PFSK-1 (cell line): ENCODE results near the gene OR2V1.

Experiments used
- FOXP2 ChIP-seq: optimal IDR thresholded peaks from 2 replicates; pipeline ENCODE3; 2011; ENCODE audit warnings: borderline replicate concordance, control low read depth, inconsistent platforms; ENCODE audit not compliant: insufficient read depth; ENCODE audit errors: extremely low read length, extremely low read depth
- POLR2AphosphoS5 ChIP-seq: IDR thresholded peaks from 2 replicates; pipeline ENCODE4 v1.6.1; 2012; ENCODE audit warnings: low read depth, mild to moderate bottlenecking, control low read depth, low read length, moderate library complexity
- SIN3A ChIP-seq: IDR thresholded peaks from 2 replicates; pipeline ENCODE4 v1.6.1; 2012; ENCODE audit warnings: mild to moderate bottlenecking, low read length, moderate library complexity, borderline replicate concordance; ENCODE audit not compliant: insufficient read depth
- TAF1 ChIP-seq: IDR thresholded peaks from 2 replicates; pipeline ENCODE4 v1.6.1; 2012; ENCODE audit warnings: low read length, control low read depth, borderline replicate concordance; ENCODE audit not compliant: insufficient read depth
- TF ChIP-seq, protein P1 (sequence below), 2 experiments: IDR thresholded peaks; 2 replicates each; pipeline versions ENCODE4 v1.6.1 to v1.8.0; 2011 to 2012; ENCODE audit warnings: low read depth in 2 of 2, low read length in 2 of 2, control low read depth in 1 of 2, inconsistent platforms in 1 of 2, mild to moderate bottlenecking in 1 of 2, moderate library complexity in 1 of 2; ENCODE audit not compliant: insufficient read depth in 1 of 2

The OR2V1 gene

DNA sequence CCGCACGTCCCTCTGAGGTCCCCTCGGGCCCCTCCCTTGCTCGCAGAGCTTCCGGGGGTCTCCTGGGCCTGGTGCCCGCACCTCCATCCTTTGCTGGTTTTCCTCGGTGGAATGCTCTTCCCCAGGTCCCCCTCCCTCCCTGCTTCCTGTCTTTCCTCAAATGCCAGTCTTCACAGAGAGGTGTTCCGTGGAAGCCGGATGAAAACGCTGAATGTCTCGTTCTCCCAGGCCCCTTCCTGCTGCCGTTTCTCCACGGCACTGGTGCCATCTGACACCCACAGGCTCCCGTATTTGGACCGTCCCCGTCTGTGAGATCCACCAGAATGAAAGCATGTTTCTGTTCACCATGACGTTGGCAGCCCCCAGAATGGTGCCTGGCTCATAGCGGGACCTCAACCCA, 4.1 kb downstream of the OR2V1 start:
- TF ChIP-seq, protein P1, sequence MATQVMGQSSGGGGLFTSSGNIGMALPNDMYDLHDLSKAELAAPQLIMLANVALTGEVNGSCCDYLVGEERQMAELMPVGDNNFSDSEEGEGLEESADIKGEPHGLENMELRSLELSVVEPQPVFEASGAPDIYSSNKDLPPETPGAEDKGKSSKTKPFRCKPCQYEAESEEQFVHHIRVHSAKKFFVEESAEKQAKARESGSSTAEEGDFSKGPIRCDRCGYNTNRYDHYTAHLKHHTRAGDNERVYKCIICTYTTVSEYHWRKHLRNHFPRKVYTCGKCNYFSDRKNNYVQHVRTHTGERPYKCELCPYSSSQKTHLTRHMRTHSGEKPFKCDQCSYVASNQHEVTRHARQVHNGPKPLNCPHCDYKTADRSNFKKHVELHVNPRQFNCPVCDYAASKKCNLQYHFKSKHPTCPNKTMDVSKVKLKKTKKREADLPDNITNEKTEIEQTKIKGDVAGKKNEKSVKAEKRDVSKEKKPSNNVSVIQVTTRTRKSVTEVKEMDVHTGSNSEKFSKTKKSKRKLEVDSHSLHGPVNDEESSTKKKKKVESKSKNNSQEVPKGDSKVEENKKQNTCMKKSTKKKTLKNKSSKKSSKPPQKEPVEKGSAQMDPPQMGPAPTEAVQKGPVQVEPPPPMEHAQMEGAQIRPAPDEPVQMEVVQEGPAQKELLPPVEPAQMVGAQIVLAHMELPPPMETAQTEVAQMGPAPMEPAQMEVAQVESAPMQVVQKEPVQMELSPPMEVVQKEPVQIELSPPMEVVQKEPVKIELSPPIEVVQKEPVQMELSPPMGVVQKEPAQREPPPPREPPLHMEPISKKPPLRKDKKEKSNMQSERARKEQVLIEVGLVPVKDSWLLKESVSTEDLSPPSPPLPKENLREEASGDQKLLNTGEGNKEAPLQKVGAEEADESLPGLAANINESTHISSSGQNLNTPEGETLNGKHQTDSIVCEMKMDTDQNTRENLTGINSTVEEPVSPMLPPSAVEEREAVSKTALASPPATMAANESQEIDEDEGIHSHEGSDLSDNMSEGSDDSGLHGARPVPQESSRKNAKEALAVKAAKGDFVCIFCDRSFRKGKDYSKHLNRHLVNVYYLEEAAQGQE (IDR thresholded peaks at IDR 0.05; ENCODE audit: insufficient read depth in 1 of 2, low read depth in 2 of 2, low read length in 2 of 2), result no peak
- no peak for TF ChIP-seq POLR2AphosphoS5
- TF ChIP-seq FOXP2, result no peak
- no peak for TF ChIP-seq SIN3A
- no peak for TF ChIP-seq TAF1

DNA sequence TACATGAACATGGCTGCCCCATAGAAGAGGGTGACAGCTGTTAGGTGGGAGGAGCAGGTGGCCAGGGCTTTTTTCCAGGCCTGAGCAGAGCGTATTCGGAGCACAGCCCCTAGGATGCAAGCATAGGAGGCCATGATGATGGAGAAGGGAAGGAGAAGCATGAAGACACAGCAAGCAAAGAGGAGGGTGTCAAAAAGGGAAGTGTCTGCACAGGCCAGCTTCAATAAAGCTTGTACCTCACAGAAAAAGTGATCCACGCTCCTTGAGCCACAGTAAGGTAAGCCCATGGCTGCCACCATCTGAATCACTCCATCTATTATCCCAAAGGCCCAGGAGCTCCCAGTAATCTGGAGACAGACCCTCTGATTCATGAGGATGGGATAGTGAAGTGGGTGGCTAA, 6.4 kb downstream of the OR2V1 start:
- TF ChIP-seq POLR2AphosphoS5 (no peak), SIN3A (no peak), FOXP2 (no peak), TAF1 (no peak)
- TF ChIP-seq, protein P1 (IDR thresholded peaks at IDR 0.05; ENCODE audit: insufficient read depth in 1 of 2, low read depth in 2 of 2, low read length in 2 of 2), result no peak

GRCh38 chr5:181121675-181122561, 9.1 kb downstream of the OR2V1 start:
- TF ChIP-seq FOXP2 (no peak), POLR2AphosphoS5 (no peak), SIN3A (no peak), TAF1 (no peak)
- TF ChIP-seq, protein P1 (IDR thresholded peaks at IDR 0.05; ENCODE audit: insufficient read depth in 1 of 2, low read depth in 2 of 2, low read length in 2 of 2), result no peak

DNA sequence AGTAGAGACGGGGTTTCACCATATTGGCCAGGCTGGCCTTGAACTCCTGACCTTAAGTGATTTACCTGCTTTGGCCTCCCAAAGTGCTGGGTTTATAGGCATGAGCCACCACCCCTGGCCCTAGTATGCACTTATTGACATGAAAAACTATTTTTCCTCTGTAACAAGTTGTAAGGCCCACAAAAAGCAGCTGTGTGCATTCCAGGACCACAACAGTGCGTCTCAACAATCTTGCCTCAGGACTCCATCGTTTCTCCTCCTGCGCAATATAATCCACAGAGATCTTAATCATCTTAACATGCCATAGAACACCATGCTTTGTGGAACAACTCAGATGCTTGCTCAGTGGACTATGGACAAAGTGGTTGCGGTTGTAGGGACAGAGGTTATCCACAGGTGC, 10.2 kb downstream of the OR2V1 start:
- TF ChIP-seq POLR2AphosphoS5, result no peak
- no peak for TF ChIP-seq TAF1
- TF ChIP-seq, protein P1 (IDR thresholded peaks at IDR 0.05; ENCODE audit: insufficient read depth in 1 of 2, low read depth in 2 of 2, low read length in 2 of 2), result no peak
- TF ChIP-seq FOXP2, result no peak
- TF ChIP-seq SIN3A, result no peak
